Measurements from ENCODE around the gene PAPPA2.

PAPPA2 gene

GRCh38 chr1:176826265-176826664, 363.3 kb downstream of the PAPPA2 start:
- no peak for DNase-seq

DNA sequence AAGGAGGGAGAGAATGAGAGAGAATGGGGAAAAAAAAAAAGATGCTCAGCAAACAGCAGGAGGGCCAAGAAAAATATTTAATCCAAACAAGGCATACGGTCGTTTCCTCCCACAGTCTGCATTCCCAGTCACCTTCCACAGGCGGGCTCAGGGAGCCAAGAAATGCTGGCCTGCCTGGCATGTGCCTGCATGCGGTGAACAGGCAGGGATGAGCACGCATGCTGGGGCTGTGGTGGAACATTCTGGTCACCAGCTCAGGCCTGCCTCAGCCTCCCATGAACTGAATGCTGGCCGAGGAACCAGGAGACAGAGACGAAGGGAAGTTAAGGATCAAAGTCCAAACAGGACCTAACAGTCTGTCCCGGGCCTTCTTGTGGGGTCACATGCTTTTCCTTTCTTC, 366.3 kb downstream of the PAPPA2 start:
- DNase-seq = no peak

DNA sequence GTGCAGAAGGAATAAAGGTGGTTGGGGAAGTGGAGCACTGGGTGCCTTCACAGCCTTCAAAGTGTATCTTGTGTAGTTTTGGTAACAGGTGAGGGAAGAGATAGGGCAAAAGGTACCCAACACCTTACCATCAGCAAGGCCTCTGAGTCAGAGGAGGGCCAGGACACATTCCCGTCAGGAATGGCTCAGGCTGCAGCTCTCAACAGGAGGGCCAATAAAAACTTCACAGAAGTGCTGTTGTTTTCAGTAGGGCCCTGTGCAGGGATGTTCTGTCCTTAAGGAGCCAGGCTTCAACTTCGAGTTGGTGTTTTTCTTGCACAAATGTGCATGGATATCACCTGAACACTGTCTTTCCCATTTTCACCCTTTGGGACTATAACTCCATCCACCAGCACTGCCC, 368.2 kb downstream of the PAPPA2 start:
- no peak for DNase-seq

DNA sequence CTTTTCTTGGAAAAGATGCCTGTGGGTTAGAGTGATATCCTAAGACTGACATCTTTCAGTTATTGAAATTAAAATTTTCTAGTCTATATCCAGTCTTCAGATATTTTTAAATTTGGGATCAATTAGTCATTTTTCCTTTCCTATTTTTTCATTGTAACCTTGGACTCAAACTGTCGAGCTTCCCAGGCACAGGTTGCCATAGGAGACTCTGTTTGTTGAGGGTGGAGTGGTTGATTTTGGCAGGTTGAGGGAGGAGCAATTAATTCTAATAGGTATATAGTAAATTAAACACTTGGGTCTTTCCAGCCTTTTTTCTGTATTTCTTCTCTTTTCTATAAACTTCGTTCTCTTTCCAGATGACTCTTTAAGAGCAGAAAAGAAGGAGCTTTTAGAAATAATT, 374.7 kb downstream of the PAPPA2 start:
- no peak for DNase-seq

DNA sequence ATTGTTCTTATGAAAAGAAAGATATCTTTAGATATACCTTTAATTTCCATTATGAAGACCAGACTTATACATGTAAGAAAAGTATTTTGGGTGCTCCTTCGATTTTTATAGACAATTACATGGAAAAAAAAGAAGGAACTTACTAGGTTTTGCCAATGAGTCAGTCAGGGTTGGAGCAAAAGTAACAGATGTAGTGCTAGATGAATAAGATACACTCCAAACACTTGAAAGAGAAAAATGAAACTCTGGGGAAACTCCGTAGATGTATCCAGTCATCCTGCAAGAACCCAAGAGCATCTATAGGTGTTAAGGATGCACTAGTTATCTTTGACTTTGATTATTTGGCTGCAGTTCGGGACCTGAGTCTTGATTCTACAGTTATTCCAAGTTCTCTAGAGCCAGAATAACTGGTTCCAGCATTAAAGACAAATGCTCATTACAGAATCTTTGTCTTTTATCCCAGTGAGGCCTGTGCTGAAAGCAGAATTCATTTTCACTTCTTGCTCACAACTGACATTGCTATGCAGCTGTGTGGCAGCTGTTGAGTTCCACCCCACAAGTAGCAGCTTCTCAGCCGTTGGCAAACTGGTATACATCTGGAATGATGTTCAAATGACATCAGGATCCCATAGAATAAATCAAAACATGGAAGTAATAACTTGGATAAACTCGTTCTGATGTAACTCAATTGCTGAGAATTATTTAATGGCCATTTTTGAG, 375.5 kb downstream of the PAPPA2 start:
- no peak for DNase-seq

DNA sequence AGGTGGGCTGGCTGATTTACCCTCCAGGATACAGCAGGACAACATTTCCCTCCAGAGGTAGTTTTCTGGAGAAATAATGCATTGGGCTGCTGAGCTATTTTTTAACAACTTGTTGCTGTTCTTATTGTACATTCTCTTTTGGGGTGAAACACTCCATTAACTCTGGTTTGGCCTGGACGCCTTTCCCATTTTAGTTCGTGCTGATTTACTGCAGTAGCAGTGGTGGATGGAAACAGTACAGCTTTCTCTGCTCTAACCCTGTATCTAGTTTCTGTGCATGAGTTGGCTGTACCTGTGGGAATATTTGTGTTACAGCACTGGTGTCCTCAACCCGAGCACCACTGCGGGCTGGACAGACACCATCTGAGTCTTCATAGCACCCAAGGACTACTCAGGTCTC, 376.2 kb downstream of the PAPPA2 start:
- no peak for DNase-seq

- no peak for DNase-seq
Observed at GRCh38 chr1:176841238-176841637, 378.3 kb downstream of the PAPPA2 start.

- DNase-seq = peak; percentile 12 to 40
Observed at GRCh38 chr1:176843352-176844297, 380.6 kb downstream of the PAPPA2 start.

GRCh38 chr1:176847052-176847451, 384.1 kb downstream of the PAPPA2 start:
- no peak for DNase-seq

DNA sequence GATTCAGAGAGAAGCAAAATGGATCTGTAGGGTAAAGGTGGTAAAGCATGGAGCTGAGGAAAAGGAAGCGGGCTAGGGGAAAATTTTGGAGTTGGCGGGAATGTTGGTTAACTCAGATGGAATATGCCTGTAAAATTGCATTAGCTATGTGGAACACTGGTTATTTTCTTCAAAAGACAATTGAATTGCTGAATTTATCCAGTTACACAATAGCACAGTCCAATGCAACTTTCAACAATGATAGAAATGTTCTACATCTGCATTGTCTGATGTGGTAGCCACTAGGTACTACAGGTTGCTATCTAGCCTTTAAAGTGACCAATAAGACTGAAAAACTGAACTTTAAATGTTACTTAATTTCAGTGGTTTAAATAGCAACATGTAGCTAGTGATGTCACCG, 386.3 kb downstream of the PAPPA2 start:
- no peak for DNase-seq

GRCh38 chr1:176850871-176851270, 387.9 kb downstream of the PAPPA2 start:
- DNase-seq = no peak

GRCh38 chr1:176852124-176852523, 389.1 kb downstream of the PAPPA2 start:
- DNase-seq = no peak

DNA sequence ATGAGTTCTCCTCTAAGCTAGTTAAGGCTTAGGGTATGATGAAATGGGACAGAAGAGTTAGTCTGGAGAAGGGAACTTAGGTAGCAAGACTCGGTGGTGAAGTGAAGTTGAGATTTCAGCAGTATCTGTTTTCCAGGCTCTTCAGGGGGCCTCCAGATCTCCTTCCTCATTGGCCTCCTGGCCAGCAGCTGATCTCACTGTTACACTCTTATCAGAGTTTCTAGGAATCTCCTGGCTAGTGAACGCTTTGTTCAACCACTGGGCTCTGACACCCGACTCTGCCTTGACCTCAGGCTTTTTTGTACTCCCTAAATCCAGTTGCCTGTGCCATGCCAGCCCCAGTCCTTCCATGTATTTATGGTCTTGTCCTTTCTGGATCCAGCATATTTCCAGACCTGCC, 390.5 kb downstream of the PAPPA2 start:
- no peak for DNase-seq

GRCh38 chr1:176854121-176854520, 391.1 kb downstream of the PAPPA2 start:
- DNase-seq = no peak

DNA sequence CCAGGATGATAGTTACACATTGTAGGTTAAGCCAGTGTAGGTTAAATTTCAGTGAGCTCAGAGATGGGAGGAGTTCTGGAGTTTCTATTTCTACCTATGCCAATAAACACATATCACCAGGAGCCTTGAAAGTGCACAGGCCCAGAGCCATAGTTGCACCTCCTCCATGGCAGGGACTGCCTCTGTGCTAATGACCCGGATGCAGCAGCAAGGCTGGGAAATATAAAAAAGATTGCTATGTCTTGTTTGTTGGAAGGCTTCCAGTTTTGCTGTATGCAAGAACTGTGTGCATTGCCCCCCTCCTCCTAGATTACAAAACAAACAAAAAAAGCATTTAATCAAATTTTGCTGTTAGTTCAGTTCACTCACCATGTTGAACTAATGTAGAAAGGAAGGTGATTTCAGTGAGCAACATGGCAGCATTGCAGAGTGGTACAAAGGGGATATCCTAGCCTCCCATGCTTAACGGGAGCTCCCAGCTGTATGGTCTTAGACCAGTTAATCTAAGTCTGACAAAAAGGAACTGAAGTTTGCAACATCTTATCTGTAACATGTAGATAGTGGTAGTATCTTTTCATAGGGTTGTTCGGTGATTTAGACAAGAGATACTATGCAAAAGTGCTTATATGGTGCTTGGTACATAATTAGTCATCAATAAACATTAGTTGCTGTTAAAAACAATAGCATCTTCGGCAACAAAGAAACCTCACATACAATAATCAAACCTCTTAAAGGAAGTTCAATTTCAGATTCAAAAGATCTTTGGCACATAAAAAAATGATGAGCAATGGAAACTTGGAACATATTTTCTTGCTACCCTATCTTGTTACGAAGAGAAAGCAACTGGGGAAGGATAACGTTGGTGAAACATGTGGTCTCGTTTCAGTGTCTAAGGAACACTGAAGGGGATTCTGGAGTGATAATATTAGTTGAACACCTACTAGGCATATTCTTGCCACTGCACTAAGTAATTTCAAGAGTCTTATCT, 392.1 kb downstream of the PAPPA2 start:
- no peak for DNase-seq

GRCh38 chr1:176857632-176858031, 394.7 kb downstream of the PAPPA2 start:
- DNase-seq = no peak

- DNase-seq = no peak
Observed at GRCh38 chr1:176858433-176858916, 395.5 kb downstream of the PAPPA2 start.

- no peak for DNase-seq
Observed at GRCh38 chr1:176863613-176864012, 400.6 kb downstream of the PAPPA2 start.

DNA sequence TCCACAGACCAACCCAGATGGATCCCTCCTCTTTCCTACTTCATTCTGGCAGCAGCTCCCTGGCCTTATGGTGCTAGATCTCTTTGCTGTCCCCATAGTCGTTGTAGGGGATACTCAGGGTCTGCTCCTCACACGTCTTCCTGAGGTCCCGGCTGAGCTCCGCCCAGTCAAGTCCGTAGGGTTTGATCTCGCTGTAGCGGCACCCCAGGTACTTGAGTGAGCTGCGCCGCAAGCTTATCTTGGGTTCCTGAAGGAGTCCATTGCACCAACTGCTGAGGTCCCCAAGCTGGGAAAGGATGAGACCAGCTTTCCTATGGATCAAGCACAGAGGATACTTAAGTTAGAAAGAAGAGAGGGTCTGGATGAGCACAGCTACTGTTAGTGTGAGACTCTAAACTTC, 401.2 kb downstream of the PAPPA2 start:
- no peak for DNase-seq

GRCh38 chr1:176866011-176866714, 403.2 kb downstream of the PAPPA2 start:
- DNase-seq = no peak

- DNase-seq = no peak
Observed at GRCh38 chr1:176869577-176869976, 406.6 kb downstream of the PAPPA2 start.

GRCh38 chr1:176876966-176877515, 414.1 kb downstream of the PAPPA2 start:
- DNase-seq = no peak

Data from Kasumi-1 (cell line).